Stimulated activated naive CD8-positive, alpha-beta T cell treated with anti-CD3 and anti-CD28 coated beads, Interleukin-15, amount 100 ng/mL, for 72 hours (primary cell): ENCODE data around the gene NLRP9.

Source experiments
- ATAC-seq: fragments of 150-1000 bp; cut with Tn5 transposase; 2 replicates; pipeline ENCODE4 v1.10.0; 2021; ENCODE audit warnings: mild to moderate bottlenecking, moderate library complexity
- DNase-seq, 2 donors: peaks; one replicate each; pipeline ENCODE4 v3.0.0; 2021 to 2022
- H3K27ac Mint-ChIP-seq, 2 donors: one replicate each; pipeline ENCODE4 v1.8.0; 2022; ENCODE audit warnings: mild to moderate bottlenecking in 2 of 2, mixed read lengths in 2 of 2, moderate library complexity in 2 of 2
- H3K27me3 Mint-ChIP-seq: one replicate; pipeline ENCODE4 v1.8.0; 2022; ENCODE audit warnings: mixed read lengths
- H3K4me1 Mint-ChIP-seq: one replicate; pipeline ENCODE4 v1.8.0; 2022; ENCODE audit warnings: mild to moderate bottlenecking, mixed read lengths
- H3K4me3 Mint-ChIP-seq, 2 donors: one replicate each; pipeline ENCODE4 v1.8.0; 2022; ENCODE audit warnings: mild to moderate bottlenecking in 2 of 2, mixed read lengths in 2 of 2, moderate library complexity in 1 of 2
- H3K9me3 Mint-ChIP-seq, 2 donors: one replicate each; pipeline ENCODE4 v1.8.0; 2022; ENCODE audit warnings: mixed read lengths in 2 of 2

NLRP9 gene

GRCh38 chr19:55659822-55660221 lies 78.4 kb downstream of the NLRP9 start:
- ATAC-seq (no peak), DNase-seq (no peak)
- Mint-ChIP-seq H3K27me3 (no peaks in the 10 kb centered on the region), H3K4me3 (peak overlapping the region; percentile 58 to 60), H3K4me1 (peaks cover 74% of the 10 kb centered on the region), H3K27ac (peak overlapping the region; percentile 66 to 98), H3K9me3 (no peaks in the 10 kb centered on the region)

DNA sequence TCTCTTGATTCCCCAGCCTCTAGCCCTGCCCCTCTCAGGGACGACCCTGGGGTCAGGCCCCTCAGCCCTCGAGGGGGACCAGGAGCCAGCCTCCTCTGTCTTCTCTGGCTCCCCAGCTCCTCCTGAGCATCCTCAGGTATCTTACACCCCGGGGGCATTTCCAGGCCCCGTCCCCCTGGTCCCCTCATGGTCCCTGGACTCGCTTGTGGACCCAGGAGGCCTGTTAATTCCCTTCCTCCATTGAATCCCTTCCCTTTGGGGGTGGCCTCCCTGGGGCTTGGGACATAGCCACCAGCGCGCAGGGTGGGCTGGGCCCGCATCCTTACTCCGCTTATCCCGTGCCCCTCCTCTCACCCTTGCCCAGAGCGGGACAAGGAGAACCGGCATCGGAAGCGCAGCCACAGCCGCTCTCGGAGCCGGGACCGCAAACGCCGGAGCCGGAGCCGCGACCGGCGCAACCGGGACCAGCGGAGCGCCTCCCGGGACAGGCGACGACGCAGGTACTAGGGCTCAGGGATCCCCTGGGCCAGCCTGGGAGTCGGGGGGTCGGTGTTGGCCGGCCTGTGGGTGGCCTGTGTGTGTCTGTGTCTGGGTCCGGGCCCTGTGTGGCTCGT lies 79.2 kb downstream of the NLRP9 start:
- Mint-ChIP-seq H3K27me3 (no peaks in the 10 kb centered on the region), H3K4me3 (peak overlapping the region; percentile 58 to 60), H3K27ac (no peak overlapping the region), H3K4me1 (peaks cover 70% of the 10 kb centered on the region), H3K9me3 (no peaks in the 10 kb centered on the region)
- DNase-seq (no peak), ATAC-seq (no peak)
